Measurements from ENCODE around the gene CPOX. TPM values are rescaled to one million over a fixed set of nuclear protein-coding genes. Genes with fewer than 3 reads are reported as not detected.

The CPOX gene
- total and polyA plus RNA-seq, 2 experiments from 2014 or later, result 13.3 to 38.3 TPM

- H3K36me3 Mint-ChIP-seq (ENCODE audit: low read depth), result no peaks in the 10 kb centered on the region
- DNase-seq (ENCODE audit: low spot score) (no peak), ATAC-seq (no peak)
- TF ChIP-seq JUNB (IDR thresholded peaks at IDR 0.05; ENCODE audit: unreplicated experiment), result no peak
- TF ChIP-seq ZNF331 (CRISPR knock-in tag; IDR thresholded peaks at IDR 0.05; ENCODE audit: low read depth), result no peak
- TF ChIP-seq POLR2AphosphoS5 (IDR thresholded peaks at IDR 0.05; ENCODE audit: low read depth), result no peak
- TF ChIP-seq EZH2 (IDR thresholded peaks at IDR 0.05; ENCODE audit: low read depth, unreplicated experiment), result no peak
- TF ChIP-seq, protein P1, sequence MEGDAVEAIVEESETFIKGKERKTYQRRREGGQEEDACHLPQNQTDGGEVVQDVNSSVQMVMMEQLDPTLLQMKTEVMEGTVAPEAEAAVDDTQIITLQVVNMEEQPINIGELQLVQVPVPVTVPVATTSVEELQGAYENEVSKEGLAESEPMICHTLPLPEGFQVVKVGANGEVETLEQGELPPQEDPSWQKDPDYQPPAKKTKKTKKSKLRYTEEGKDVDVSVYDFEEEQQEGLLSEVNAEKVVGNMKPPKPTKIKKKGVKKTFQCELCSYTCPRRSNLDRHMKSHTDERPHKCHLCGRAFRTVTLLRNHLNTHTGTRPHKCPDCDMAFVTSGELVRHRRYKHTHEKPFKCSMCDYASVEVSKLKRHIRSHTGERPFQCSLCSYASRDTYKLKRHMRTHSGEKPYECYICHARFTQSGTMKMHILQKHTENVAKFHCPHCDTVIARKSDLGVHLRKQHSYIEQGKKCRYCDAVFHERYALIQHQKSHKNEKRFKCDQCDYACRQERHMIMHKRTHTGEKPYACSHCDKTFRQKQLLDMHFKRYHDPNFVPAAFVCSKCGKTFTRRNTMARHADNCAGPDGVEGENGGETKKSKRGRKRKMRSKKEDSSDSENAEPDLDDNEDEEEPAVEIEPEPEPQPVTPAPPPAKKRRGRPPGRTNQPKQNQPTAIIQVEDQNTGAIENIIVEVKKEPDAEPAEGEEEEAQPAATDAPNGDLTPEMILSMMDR (conservative IDR thresholded peaks at IDR 0.05; ENCODE audit: low read depth in 2 of 2), result no peak
- no peak for TF ChIP-seq ZNF462 (CRISPR knock-in tag; IDR thresholded peaks at IDR 0.05)
- no peak for TF ChIP-seq STAT1 (IDR thresholded peaks at IDR 0.05; ENCODE audit: unreplicated experiment)
- no peak for TF ChIP-seq NANOG (IDR thresholded peaks at IDR 0.05; ENCODE audit: borderline replicate concordance)
- TF ChIP-seq CREB1 (CRISPR knock-in tag; IDR thresholded peaks at IDR 0.05; ENCODE audit: low read depth), result no peak
- TF ChIP-seq ZNF114 (CRISPR knock-in tag; IDR thresholded peaks at IDR 0.05), result no peak
- TF ChIP-seq ETS1 (IDR thresholded peaks at IDR 0.05), result no peak
- TF ChIP-seq, protein P2, sequence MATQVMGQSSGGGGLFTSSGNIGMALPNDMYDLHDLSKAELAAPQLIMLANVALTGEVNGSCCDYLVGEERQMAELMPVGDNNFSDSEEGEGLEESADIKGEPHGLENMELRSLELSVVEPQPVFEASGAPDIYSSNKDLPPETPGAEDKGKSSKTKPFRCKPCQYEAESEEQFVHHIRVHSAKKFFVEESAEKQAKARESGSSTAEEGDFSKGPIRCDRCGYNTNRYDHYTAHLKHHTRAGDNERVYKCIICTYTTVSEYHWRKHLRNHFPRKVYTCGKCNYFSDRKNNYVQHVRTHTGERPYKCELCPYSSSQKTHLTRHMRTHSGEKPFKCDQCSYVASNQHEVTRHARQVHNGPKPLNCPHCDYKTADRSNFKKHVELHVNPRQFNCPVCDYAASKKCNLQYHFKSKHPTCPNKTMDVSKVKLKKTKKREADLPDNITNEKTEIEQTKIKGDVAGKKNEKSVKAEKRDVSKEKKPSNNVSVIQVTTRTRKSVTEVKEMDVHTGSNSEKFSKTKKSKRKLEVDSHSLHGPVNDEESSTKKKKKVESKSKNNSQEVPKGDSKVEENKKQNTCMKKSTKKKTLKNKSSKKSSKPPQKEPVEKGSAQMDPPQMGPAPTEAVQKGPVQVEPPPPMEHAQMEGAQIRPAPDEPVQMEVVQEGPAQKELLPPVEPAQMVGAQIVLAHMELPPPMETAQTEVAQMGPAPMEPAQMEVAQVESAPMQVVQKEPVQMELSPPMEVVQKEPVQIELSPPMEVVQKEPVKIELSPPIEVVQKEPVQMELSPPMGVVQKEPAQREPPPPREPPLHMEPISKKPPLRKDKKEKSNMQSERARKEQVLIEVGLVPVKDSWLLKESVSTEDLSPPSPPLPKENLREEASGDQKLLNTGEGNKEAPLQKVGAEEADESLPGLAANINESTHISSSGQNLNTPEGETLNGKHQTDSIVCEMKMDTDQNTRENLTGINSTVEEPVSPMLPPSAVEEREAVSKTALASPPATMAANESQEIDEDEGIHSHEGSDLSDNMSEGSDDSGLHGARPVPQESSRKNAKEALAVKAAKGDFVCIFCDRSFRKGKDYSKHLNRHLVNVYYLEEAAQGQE (IDR thresholded peaks at IDR 0.05; ENCODE audit: unreplicated experiment), result no peak
- no peak for TF ChIP-seq EZH2phosphoT487 (IDR thresholded peaks at IDR 0.05; ENCODE audit: unreplicated experiment)
- no peak overlapping the region for H3K4me3 Mint-ChIP-seq
- H2AFZ ChIP-seq, result peak overlapping the region; percentile 40; the same call in 1 of the 2 replicates
- no peak overlapping the region for H3K4me3 ChIP-seq
- H3K9me2 ChIP-seq (ENCODE audit: insufficient read depth), result no peaks in the 10 kb centered on the region
- H3K27me3 ChIP-seq (ENCODE audit: insufficient read depth), result no peaks in the 10 kb centered on the region
- H3K27me3 Mint-ChIP-seq (ENCODE audit: insufficient read depth, low read depth, poor library complexity), result peaks cover 2% of the 10 kb centered on the region
- H3K36me3 ChIP-seq (ENCODE audit: insufficient read depth), result no peaks in the 10 kb centered on the region
- no peaks in the 10 kb centered on the region for H4K20me1 ChIP-seq (replicated peaks; ENCODE audit: insufficient read depth)
- no peaks in the 10 kb centered on the region for H3K9me3 Mint-ChIP-seq
- H3K27ac Mint-ChIP-seq, result no peak overlapping the region
- H3K4me1 ChIP-seq (ENCODE audit: insufficient read depth), result no peaks in the 10 kb centered on the region
- no peaks in the 10 kb centered on the region for H3K79me2 ChIP-seq (replicated peaks; ENCODE audit: insufficient read depth)
- no peaks in the 10 kb centered on the region for H3F3A ChIP-seq (replicated peaks; ENCODE audit: low read depth)
- no peaks in the 10 kb centered on the region for H3K4me1 Mint-ChIP-seq
- H3K27ac ChIP-seq (ENCODE audit: low read depth), result no peak overlapping the region
- no peak overlapping the region for H3K4me2 ChIP-seq
Observed at GRCh38 chr3:98536456-98537017, 56.9 kb downstream of the CPOX start.

Data from GM23338 (cell line).